Neural progenitor cell (in vitro differentiated cells): ENCODE results near the gene CMTR1.

Experiments
- EZH2phosphoT487 ChIP-seq: fragments of 200-600 bp; sonication (generic); IDR thresholded peaks from 2 replicates; pipeline ENCODE4 v1.6.1; 2017; ENCODE audit warnings: antibody characterized with exemption
- TF ChIP-seq, protein P1 (sequence below): fragments of 200-600 bp; sonication (generic); IDR thresholded peaks from 2 replicates; pipeline ENCODE4 v1.5.1; 2017; ENCODE audit warnings: antibody characterized with exemption, mild to moderate bottlenecking

DNA sequence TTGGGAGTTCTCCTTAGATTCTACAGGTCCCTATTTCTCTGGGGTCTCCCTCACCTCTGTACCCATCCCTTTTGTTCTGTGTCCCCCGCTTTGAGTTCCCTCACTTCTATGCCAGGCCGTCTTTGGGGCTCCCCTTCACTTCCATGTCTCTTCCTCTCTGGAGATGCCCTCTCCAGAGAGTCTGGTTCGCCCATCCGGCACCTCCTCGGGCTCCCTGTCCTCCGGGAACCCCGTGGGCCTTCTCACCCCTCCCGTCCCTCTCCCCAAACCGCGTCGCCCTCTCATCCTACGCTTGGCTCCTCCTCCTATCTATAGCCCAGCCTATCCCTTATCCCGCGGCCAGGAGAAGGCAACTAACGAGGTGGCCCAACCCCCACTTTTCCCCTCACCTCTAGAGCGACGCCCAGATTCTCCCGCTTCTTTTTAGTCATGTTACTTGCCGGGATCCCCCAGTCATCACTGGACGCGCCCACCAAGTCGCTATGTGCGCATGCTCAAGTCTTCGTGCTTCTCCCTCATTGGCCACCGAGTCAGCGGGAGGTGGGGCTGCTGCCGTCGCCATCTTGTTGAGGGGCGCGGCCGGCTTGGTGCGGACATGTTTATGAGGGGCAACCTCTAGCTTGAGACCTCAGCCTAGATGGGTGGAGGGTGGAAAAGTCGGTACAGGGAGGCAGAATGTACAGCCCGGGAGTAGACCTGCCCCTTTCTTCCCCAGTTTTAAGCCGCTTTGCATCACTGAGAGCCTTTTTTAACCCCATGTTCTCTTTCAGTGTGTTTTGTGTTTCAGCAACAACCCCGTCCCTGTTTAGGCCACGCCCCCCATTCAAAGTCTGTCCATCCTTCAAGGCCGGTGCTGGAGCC is 66.6 kb downstream of the CMTR1 start, which contains the start of gene CCDC167:
- TF ChIP-seq, protein P1, sequence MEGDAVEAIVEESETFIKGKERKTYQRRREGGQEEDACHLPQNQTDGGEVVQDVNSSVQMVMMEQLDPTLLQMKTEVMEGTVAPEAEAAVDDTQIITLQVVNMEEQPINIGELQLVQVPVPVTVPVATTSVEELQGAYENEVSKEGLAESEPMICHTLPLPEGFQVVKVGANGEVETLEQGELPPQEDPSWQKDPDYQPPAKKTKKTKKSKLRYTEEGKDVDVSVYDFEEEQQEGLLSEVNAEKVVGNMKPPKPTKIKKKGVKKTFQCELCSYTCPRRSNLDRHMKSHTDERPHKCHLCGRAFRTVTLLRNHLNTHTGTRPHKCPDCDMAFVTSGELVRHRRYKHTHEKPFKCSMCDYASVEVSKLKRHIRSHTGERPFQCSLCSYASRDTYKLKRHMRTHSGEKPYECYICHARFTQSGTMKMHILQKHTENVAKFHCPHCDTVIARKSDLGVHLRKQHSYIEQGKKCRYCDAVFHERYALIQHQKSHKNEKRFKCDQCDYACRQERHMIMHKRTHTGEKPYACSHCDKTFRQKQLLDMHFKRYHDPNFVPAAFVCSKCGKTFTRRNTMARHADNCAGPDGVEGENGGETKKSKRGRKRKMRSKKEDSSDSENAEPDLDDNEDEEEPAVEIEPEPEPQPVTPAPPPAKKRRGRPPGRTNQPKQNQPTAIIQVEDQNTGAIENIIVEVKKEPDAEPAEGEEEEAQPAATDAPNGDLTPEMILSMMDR, result no peak
- TF ChIP-seq EZH2phosphoT487, result no peak
